OCI-LY7 (cell line): Measurements from ENCODE around the gene EDN2. TPM values are rescaled to one million over a fixed set of nuclear protein-coding genes. Genes with fewer than 3 reads are reported as not detected.

ENCODE experiments used
- BruUV-seq: library from RNA; stranded (reverse); fragments of 400-500 nt; replicated peaks from 2 replicates; lab custom pipeline; 2021; lab: Mats Ljungman, UMichigan
- CTCF ChIA-PET: fragments of 300-600 bp; sonication (Branson Sonifier 250); formaldehyde crosslinking; loops from one replicate; lab custom pipeline; 2022; ENCODE audit warnings: antibody characterized with exemption; ENCODE audit not compliant: unreplicated experiment; lab: Charles Lee
- POLR2A ChIA-PET: fragments of 300-600 bp; sonication (Branson Sonifier 250); formaldehyde crosslinking; loops from one replicate; lab custom pipeline; 2022; ENCODE audit warnings: antibody characterized with exemption; lab: Charles Lee
- DNase-seq: peaks from one replicate; pipeline ENCODE4 v3.0.0-alpha.2; 2015; ENCODE audit warnings: low spot score
- H2AFZ ChIP-seq: fragments of 200-600 bp; sonication (generic), shearing (Covaris generic); 2 replicates; pipeline ENCODE4 v1.6.1; 2014; ENCODE audit warnings: mild to moderate bottlenecking, antibody characterized with exemption, low read length, moderate library complexity
- H3K27ac ChIP-seq: fragments of 200-600 bp; sonication (generic); 2 replicates; pipeline ENCODE4 v1.5.1; 2014; ENCODE audit warnings: mixed run types, low read depth, mild to moderate bottlenecking, moderate library complexity, low read length, inconsistent platforms; ENCODE audit not compliant: poor library complexity, severe bottlenecking
- H3K36me3 ChIP-seq: fragments of 200-600 bp; sonication (generic); 2 replicates; pipeline ENCODE4 v1.6.1; 2014; ENCODE audit warnings: mild to moderate bottlenecking, antibody characterized with exemption, low read length, moderate library complexity, mixed read lengths; ENCODE audit not compliant: insufficient read depth
- H3K4me1 ChIP-seq: fragments of 200-600 bp; sonication (generic); 2 replicates; pipeline ENCODE4 v1.5.1; 2014; ENCODE audit warnings: mild to moderate bottlenecking, low read length; ENCODE audit not compliant: insufficient read depth, poor library complexity, severe bottlenecking
- H3K4me2 ChIP-seq: fragments of 200-600 bp; sonication (generic); 2 replicates; pipeline ENCODE4 v1.6.1; 2014; ENCODE audit warnings: mild to moderate bottlenecking, low read length
- H3K4me3 ChIP-seq: fragments of 200-600 bp; sonication (generic); 2 replicates; pipeline ENCODE4 v1.5.1; 2014; ENCODE audit warnings: mild to moderate bottlenecking, low read depth, low read length; ENCODE audit not compliant: poor library complexity, severe bottlenecking
- H3K79me2 ChIP-seq: fragments of 200-600 bp; sonication (generic); 2 replicates; pipeline ENCODE4 v1.6.1; 2016; ENCODE audit warnings: low read depth, mild to moderate bottlenecking, low read length, moderate library complexity, mixed read lengths; ENCODE audit not compliant: insufficient read depth
- H3K9me2 ChIP-seq: fragments of 200-600 bp; sonication (generic); 2 replicates; pipeline ENCODE4 v1.6.1; 2016; ENCODE audit warnings: mild to moderate bottlenecking, low read length, mixed read lengths; ENCODE audit not compliant: insufficient read depth
- H3K9me3 ChIP-seq: fragments of 200-600 bp; sonication (generic); 2 replicates; pipeline ENCODE4 v1.6.1; 2014; ENCODE audit warnings: mild to moderate bottlenecking, mixed run types, low read length, mixed read lengths
- H4K20me1 ChIP-seq: fragments of 200-600 bp; sonication (generic); 2 replicates; pipeline ENCODE4 v1.6.1; 2014; ENCODE audit warnings: mild to moderate bottlenecking, antibody characterized with exemption, low read length, moderate library complexity, mixed read lengths; ENCODE audit not compliant: insufficient read depth
- CTCF ChIP-seq: fragments of 200-600 bp; sonication (generic); conservative IDR thresholded peaks from 2 replicates; pipeline ENCODE4 v1.5.1; 2014; ENCODE audit warnings: mild to moderate bottlenecking, antibody characterized with exemption, low read length, moderate library complexity, mixed read lengths
- EZH2phosphoT487 ChIP-seq: fragments of 200-600 bp; sonication (generic); IDR thresholded peaks from 2 replicates; pipeline ENCODE4 v1.6.1; 2018; ENCODE audit warnings: low read depth, borderline replicate concordance, mild to moderate bottlenecking, mixed run types, antibody characterized with exemption, low read length, moderate library complexity, mixed read lengths
- intact Hi-C: fragments of 100-400 bp; cut with micrococcal nuclease; formaldehyde crosslinking; loops from one replicate; pipeline ENCODE4 v1.10.0; 2022; ENCODE audit not compliant: unreplicated experiment
- total RNA-seq, 2 experiments: library from RNA; depleted of rRNA in 1 of 2; stranded (reverse); fragments of >200 nt in 1 of 2; shearing (Covaris generic) in 1 of 2; gene quantifications; 2 replicates each; pipeline ENCODE4 v1.2.3, GENCODE V29; 2014 to 2022

The EDN2 gene
- total RNA-seq, 2 experiments from 2014 or later: not detected

- Histone ChIP-seq H2AFZ (no peak overlapping the region), H3K9me3 (no peaks in the 10 kb centered on the region), H3K79me2 (no peaks in the 10 kb centered on the region), H4K20me1 (no peaks in the 10 kb centered on the region), H3K36me3 (no peaks in the 10 kb centered on the region), H3K27ac (no peak overlapping the region), H3K9me2 (no peaks in the 10 kb centered on the region), H3K4me3 (no peak overlapping the region), H3K4me2 (no peak overlapping the region), H3K4me1 (no peaks in the 10 kb centered on the region)
- intact Hi-C loops: loop anchor here (1.0 to 5.0 kb wide), 2 partner anchors 150 to 164 kb away; no protein-coding TSS in a partner anchor
- POLR2A ChIA-PET: no interaction called here
- DNase-seq: peak; percentile 60
- BruUV-seq: no TSS peak
- TF ChIP-seq CTCF (peak; percentile 82), EZH2phosphoT487 (no peak)
- CTCF ChIA-PET: no interaction called here
Measured at GRCh38 chr1:41432481-41433280, 51.8 kb downstream of the EDN2 start.

GRCh38 chr1:41431490-41432350, 52.8 kb downstream of the EDN2 start:
- Histone ChIP-seq H3K36me3 (no peaks in the 10 kb centered on the region), H3K27ac (no peak overlapping the region), H3K4me1 (no peaks in the 10 kb centered on the region), H3K9me3 (no peaks in the 10 kb centered on the region), H3K79me2 (no peaks in the 10 kb centered on the region), H3K9me2 (no peaks in the 10 kb centered on the region), H2AFZ (no peak overlapping the region), H3K4me2 (no peak overlapping the region), H3K4me3 (no peak overlapping the region), H4K20me1 (no peaks in the 10 kb centered on the region)
- intact Hi-C loops: loop anchor here (1.0 to 5.0 kb wide), 2 partner anchors 149 to 163 kb away; no protein-coding TSS in a partner anchor
- ChIA-PET POLR2A (no interaction called here), CTCF (no interaction called here)
- DNase-seq: no peak
- no TSS peak for BruUV-seq
- TF ChIP-seq EZH2phosphoT487 (no peak), CTCF (no peak)
